ENCODE results near the gene CLINT1.

CLINT1 gene

DNA sequence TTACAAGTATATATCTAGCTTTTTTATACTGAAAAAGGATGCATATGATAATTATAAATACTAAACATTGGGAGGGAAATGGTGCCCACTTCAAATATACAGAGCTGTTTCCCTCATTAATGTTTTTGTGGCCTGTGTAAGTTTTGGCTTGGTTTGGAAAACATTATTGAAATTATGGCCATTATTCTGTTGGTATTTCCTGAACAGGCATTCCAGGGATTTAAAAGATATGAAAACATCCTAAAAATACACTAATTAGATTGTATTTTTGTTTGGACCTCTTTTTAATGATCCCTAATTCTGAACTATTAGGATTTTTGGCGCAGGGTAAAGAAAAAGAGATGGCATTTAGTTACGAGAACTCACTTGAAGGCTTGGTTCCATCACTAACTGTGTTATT is 50.9 kb downstream of the CLINT1 start:
- TF ChIP-seq Cebpa-rat (IDR thresholded peaks at IDR 0.05): no peak
- Histone ChIP-seq H3K4me1 (no peaks in the 10 kb centered on the region), H3K36me3 (peaks cover 75% of the 10 kb centered on the region), H3K4me2 (no peak overlapping the region), H3K9me3 (no peaks in the 10 kb centered on the region), H3K27me3 (no peaks in the 10 kb centered on the region), H3K4me3 (no peak overlapping the region), H3K27ac (no peak overlapping the region), H3K9ac (no peak overlapping the region), H4K20me1 (no peaks in the 10 kb centered on the region)

DNA sequence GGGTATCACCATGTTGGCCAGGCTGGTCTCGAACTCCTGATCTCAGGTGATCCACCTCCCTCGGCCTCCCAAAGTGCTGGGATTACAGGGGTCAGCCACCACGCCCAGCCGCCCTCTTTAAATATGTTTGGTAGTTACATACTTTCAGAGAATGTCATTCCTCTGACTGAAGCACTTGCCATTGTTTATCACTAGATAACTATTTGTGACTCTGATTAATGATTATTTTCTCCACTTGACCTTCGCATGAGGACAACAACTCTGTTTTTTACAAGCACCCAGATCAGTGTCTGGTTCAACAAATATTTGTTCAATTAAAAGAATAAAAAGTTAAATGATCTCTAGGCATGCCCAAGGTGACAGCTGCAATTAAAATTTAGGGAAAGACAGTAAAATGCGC is 56.2 kb downstream of the CLINT1 start:
- no peak overlapping the region for H3K27ac ChIP-seq
- H3K9me3 ChIP-seq: no peaks in the 10 kb centered on the region
- no peaks in the 10 kb centered on the region for H3K27me3 ChIP-seq
- peaks cover 58% of the 10 kb centered on the region for H3K36me3 ChIP-seq
- no peak overlapping the region for H3K4me2 ChIP-seq
- H3K9ac ChIP-seq: no peak overlapping the region
- no peaks in the 10 kb centered on the region for H4K20me1 ChIP-seq
- H3K4me1 ChIP-seq: no peaks in the 10 kb centered on the region
- TF ChIP-seq Cebpa-rat (IDR thresholded peaks at IDR 0.05): no peak
- no peak overlapping the region for H3K4me3 ChIP-seq

DNA sequence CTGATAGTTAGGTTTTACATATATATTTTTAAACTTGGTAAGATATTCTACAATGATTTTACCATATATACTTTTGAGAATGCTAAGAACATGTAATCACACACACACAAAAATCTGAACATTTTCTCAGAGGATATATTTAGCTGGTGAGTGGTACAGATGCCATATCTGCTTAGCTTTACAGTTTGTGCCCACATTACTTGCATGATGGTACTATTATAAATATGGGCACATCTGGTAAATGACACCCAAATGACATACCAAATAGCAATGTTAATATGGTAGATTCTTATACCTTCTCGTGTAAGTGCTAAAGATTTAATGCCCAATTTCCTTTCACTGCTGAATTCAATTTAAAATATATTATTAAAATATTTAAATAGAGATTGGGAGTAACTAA is 58.8 kb downstream of the CLINT1 start:
- Histone ChIP-seq H3K27ac (no peak overlapping the region), H3K4me1 (no peaks in the 10 kb centered on the region), H3K4me2 (no peak overlapping the region), H3K27me3 (no peaks in the 10 kb centered on the region), H3K36me3 (peaks cover 58% of the 10 kb centered on the region), H4K20me1 (no peaks in the 10 kb centered on the region), H3K9ac (no peak overlapping the region), H3K4me3 (no peak overlapping the region), H3K9me3 (no peaks in the 10 kb centered on the region)
- TF ChIP-seq Cebpa-rat (IDR thresholded peaks at IDR 0.05): no peak

DNA sequence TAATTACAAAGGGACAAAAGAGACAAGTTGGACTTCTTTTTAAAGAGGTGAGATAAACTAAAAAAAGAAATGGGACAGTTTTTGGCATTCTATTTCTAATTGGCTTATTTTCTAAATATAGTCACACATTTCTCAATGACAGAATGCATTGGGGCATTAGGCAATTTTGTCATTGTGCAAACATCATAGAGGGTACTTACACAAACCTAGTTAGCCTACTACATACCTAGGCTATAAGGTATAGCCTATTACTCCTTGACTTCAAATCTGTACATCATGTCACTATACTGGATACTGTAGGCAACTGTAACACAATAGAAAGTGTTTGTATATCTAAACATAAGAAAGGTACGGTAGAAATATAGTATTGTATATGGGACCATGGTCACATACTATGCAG is 59.4 kb downstream of the CLINT1 start:
- no peak for TF ChIP-seq Cebpa-rat (IDR thresholded peaks at IDR 0.05)
- Histone ChIP-seq H3K9me3 (no peaks in the 10 kb centered on the region), H4K20me1 (no peaks in the 10 kb centered on the region), H3K27ac (no peak overlapping the region), H3K4me2 (no peak overlapping the region), H3K4me1 (no peaks in the 10 kb centered on the region), H3K4me3 (no peak overlapping the region), H3K27me3 (no peaks in the 10 kb centered on the region), H3K36me3 (peaks cover 53% of the 10 kb centered on the region), H3K9ac (no peak overlapping the region)

DNA sequence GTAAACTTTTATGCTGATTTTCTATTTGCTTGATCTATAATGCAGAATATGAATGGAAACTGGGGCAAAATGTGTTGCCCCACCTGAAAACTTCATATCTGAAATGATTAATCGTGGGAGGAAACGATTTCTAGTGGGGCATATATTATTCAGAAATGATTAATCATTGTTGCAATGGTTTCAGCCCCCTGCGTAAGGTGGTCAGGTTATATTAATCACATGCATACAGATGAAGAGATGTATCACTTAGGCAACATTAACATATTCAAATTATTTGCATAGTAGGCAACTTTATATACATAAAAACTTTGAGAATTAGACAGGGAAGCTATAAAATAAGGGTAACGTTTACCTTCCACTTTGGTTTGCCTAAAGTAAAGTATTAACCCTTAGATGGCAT is 65.6 kb downstream of the CLINT1 start:
- Histone ChIP-seq H3K9ac (no peak overlapping the region), H3K27ac (no peak overlapping the region), H4K20me1 (no peaks in the 10 kb centered on the region), H3K36me3 (peaks cover 62% of the 10 kb centered on the region), H3K4me3 (no peak overlapping the region), H3K4me1 (no peaks in the 10 kb centered on the region), H3K27me3 (no peaks in the 10 kb centered on the region), H3K9me3 (no peaks in the 10 kb centered on the region), H3K4me2 (no peak overlapping the region)
- TF ChIP-seq Cebpa-rat (IDR thresholded peaks at IDR 0.05): no peak

DNA sequence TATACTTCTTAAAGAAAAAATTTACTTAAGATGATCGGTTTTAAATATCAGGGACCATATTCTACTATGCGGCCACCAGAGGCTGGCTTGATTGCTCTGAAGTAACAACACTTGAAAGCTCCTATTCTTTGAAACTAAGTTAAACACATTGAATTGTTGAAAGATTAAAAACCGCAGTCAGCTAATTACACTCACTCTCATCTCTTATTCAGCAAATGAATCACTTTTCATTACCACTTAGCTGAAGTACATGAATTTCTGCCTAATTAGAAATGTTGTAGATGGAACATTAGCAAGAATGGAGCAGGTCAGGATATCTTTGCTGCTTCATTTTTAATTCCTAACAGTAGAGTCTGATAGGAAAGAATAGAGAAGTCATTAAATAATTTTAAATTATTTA is 73.1 kb downstream of the CLINT1 start:
- no peak overlapping the region for H3K9ac ChIP-seq
- H3K4me1 ChIP-seq: no peaks in the 10 kb centered on the region
- no peak overlapping the region for H3K4me2 ChIP-seq
- no peak overlapping the region for H3K4me3 ChIP-seq
- H3K36me3 ChIP-seq: peaks cover 59% of the 10 kb centered on the region
- no peaks in the 10 kb centered on the region for H4K20me1 ChIP-seq
- no peaks in the 10 kb centered on the region for H3K9me3 ChIP-seq
- no peak overlapping the region for H3K27ac ChIP-seq
- no peak for TF ChIP-seq Cebpa-rat (IDR thresholded peaks at IDR 0.05)
- H3K27me3 ChIP-seq: no peaks in the 10 kb centered on the region

DNA sequence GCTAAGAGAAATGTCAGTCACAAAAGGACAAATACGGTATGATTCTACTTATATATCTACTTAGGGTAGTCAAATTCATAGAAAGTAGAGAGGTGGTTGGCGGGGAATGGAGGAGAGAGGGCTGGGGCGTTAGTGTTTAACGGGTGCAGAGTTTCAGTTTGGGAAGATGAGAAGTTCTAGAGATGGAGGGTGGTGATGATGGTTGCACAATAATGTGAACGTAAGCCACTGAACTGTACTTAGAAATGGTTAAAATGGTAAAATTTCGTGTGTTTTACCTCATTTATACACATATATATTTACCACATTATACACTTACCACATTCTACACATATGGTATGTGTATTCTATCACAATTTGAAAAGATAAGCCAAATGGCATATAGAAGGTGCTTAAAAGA is 79.7 kb downstream of the CLINT1 start:
- Histone ChIP-seq H3K9me3 (no peaks in the 10 kb centered on the region), H3K9ac (no peak overlapping the region), H3K4me2 (no peak overlapping the region), H3K27ac (no peak overlapping the region), H3K27me3 (no peaks in the 10 kb centered on the region), H3K36me3 (peaks cover 7% of the 10 kb centered on the region; the same call in 1 of the 2 replicates), H3K4me3 (no peak overlapping the region), H4K20me1 (no peaks in the 10 kb centered on the region), H3K4me1 (peaks cover 21% of the 10 kb centered on the region)
- TF ChIP-seq Cebpa-rat (IDR thresholded peaks at IDR 0.05): 0 out of 2 replicates have a peak, but pooled peaks have one; percentile 14

DNA sequence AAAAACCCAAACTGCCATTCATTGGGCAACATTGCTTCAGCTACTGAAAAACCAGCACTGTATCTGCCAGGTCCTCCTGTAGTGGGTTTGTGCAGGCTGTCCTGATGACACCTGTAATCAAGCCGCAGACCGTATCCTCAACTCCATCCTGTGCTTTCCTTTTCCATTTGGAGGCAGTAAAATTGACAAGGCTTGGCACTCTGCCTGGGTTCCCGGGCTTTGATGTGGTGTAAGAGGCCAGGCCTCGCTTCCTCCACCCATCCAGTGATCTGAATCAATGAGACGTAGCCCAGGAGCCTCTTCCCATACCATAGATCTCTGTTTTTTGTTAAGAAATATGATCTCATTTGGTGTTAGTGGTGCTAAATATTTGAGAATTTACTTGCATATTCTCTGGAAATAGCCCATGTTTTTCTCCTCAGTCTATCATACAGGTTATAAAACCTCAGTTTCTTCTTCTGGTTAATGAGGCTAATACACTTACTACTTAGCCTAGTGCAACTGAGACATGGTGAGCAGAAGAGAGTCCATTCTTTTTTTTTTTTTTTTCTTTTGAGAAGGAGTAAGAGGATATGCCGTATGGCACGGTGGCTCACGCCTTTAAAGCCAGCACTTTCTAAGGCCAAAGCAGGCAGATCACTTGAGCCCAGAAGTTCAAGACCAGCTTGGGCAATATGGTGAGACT is 80.7 kb downstream of the CLINT1 start:
- Histone ChIP-seq H3K36me3 (peaks cover under 1% of the 10 kb centered on the region; the same call in 1 of the 2 replicates), H3K4me1 (peaks cover 21% of the 10 kb centered on the region), H3K27me3 (no peaks in the 10 kb centered on the region), H3K27ac (no peak overlapping the region), H3K4me2 (peak overlapping the region; percentile 56), H3K9me3 (no peaks in the 10 kb centered on the region), H4K20me1 (no peaks in the 10 kb centered on the region), H3K9ac (no peak overlapping the region), H3K4me3 (no peak overlapping the region)
- no peak for TF ChIP-seq Cebpa-rat (IDR thresholded peaks at IDR 0.05)

DNA sequence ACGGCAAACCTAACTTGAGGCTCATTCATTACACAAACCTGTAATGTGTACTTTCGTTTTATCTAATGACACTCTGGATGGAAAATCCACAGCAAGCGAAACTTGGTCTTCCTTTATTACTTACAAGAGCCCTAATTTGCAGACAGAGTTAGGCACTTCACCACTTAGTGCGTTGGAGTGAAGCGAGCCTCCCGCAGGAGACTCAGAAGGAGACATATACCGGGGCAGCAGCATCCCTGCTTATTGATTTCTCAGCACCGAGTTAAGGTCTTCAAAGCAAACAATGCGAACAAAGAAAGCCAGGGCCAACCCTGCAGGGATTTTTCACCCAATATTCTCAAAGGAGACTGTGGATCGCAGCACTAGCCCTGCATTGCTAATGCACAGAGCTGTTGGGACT is 86.8 kb downstream of the CLINT1 start:
- Histone ChIP-seq H3K4me2 (no peak overlapping the region), H3K36me3 (no peaks in the 10 kb centered on the region), H4K20me1 (no peaks in the 10 kb centered on the region), H3K27me3 (no peaks in the 10 kb centered on the region), H3K4me3 (no peak overlapping the region), H3K9ac (no peak overlapping the region), H3K4me1 (peaks cover 7% of the 10 kb centered on the region), H3K9me3 (peaks cover 9% of the 10 kb centered on the region; the same call in 1 of the 2 replicates), H3K27ac (no peak overlapping the region)
- TF ChIP-seq Cebpa-rat (IDR thresholded peaks at IDR 0.05): no peak

DNA sequence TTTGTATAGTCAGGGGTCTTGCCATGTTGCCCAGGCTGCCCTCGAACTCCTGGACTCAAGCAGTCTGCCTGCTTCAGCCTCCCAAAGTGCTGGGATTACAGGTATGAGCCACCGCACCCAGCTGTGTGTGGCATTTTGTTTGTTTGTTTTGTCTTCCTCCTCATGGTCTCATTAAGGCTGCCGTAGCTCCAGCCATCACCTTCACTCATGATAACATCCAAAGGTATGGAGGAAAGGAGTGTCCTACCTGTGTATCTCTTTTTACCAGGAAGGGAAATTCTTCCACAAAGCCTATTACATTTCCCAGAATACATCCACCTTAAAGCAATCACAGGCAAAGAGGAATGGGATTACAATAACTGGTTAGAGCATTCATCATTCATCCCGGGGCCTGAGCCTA is 88.3 kb downstream of the CLINT1 start:
- no peak overlapping the region for H3K4me2 ChIP-seq
- H4K20me1 ChIP-seq: no peaks in the 10 kb centered on the region
- H3K4me3 ChIP-seq: no peak overlapping the region
- H3K9me3 ChIP-seq: peaks cover 9% of the 10 kb centered on the region; the same call in 1 of the 2 replicates
- no peak overlapping the region for H3K27ac ChIP-seq
- no peak overlapping the region for H3K9ac ChIP-seq
- no peaks in the 10 kb centered on the region for H3K27me3 ChIP-seq
- H3K4me1 ChIP-seq: no peaks in the 10 kb centered on the region
- no peak for TF ChIP-seq Cebpa-rat (IDR thresholded peaks at IDR 0.05)
- H3K36me3 ChIP-seq: no peaks in the 10 kb centered on the region

DNA sequence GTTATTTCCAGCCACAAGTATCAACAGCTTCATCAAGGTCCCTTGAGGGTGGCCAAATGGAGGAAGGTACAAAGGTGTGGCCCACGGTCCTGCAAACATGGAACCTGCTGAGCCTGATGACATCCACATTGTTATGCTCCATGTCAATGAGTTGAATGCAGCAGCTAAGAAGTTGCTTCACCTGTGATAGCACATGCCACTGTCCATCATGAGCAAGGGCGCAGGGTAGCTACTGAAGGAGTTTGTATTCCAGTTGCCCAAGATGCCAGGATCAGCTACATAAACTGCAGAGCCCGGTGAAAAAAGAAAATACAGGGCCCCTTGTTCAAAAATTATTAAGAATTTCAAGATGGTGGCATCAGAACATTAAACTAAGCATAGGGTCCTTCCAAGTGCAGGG is 91.3 kb downstream of the CLINT1 start:
- Histone ChIP-seq H3K4me3 (no peak overlapping the region), H3K4me2 (no peak overlapping the region), H3K27me3 (no peaks in the 10 kb centered on the region), H4K20me1 (no peaks in the 10 kb centered on the region), H3K27ac (no peak overlapping the region), H3K9me3 (peaks cover 9% of the 10 kb centered on the region; the same call in 1 of the 2 replicates), H3K36me3 (no peaks in the 10 kb centered on the region), H3K4me1 (no peaks in the 10 kb centered on the region), H3K9ac (no peak overlapping the region)
- TF ChIP-seq Cebpa-rat (IDR thresholded peaks at IDR 0.05): no peak
